K562 (cell line): ENCODE measurements around the gene PARPBP. TPM values are rescaled to one million over a fixed set of nuclear protein-coding genes. Genes with fewer than 3 reads are reported as not detected.

Source experiments
- ATAC-seq: fragments of 200-7000 bp; cut with Tn5 transposase; 3 replicates; pipeline ENCODE4 v1.9.1; 2020; ENCODE audit warnings: moderate library complexity
- BruUV-seq: library from RNA; stranded (reverse); fragments of 400-500 nt; replicated peaks from 2 replicates; lab custom pipeline; 2021; lab: Mats Ljungman, UMichigan
- CTCF ChIA-PET: fragments of 300-600 bp; formaldehyde crosslinking; extraction: SDS; loops from one replicate; lab custom pipeline; 2021; ENCODE audit warnings: low intra/inter-chr PET ratio; lab: Yijun Ruan, JAX
- POLR2A ChIA-PET: fragments of 300-600, 350-650 bp; sonication (Branson Sonifier 250); formaldehyde crosslinking; extraction: SDS; loops from one replicate; lab custom pipeline; 2021; ENCODE audit warnings: antibody characterized with exemption, inconsistent platforms; lab: Yijun Ruan, JAX
- DNase-seq, 4 experiments: peaks; one replicate each; pipeline versions ENCODE4 v3.0.0 to v3.0.0-alpha.2; 2011 to 2018; ENCODE audit warnings: low spot score in 3 of 4, mixed read lengths in 3 of 4; ENCODE audit errors: extremely low read depth in 1 of 4
- FAIRE-seq: peaks from 2 replicates; lab custom pipeline; 2011; peaks lifted over from hg19 to GRCh38; lab: Jason Lieb, UNC
- H2AFZ ChIP-seq: 2 replicates; pipeline ENCODE4 v1.6.0; 2011; ENCODE audit warnings: low read depth, low read length, control low read depth, inconsistent platforms
- H3K27ac ChIP-seq: fragments of 200-600 bp; 3 replicates; pipeline ENCODE4 v1.8.0; 2011; ENCODE audit warnings: low read depth, mild to moderate bottlenecking, control low read depth, inconsistent platforms, low read length, moderate library complexity, mixed read lengths; ENCODE audit errors: extremely low read depth
- H3K27me3 ChIP-seq, 2 experiments: fragments of 300-600 bp in 1 of 2; 2 replicates in 1 of 2; 3 replicates in 1 of 2; pipeline versions ENCODE4 v1.6.0 to v1.8.0; 2011; ENCODE audit warnings: inconsistent platforms in 2 of 2, low read length in 2 of 2, mild to moderate bottlenecking in 1 of 2, mixed read lengths in 1 of 2, moderate library complexity in 1 of 2; ENCODE audit not compliant: control insufficient read depth in 2 of 2, insufficient read depth in 2 of 2
- H3K36me3 ChIP-seq: fragments of 300-600 bp; 3 replicates; pipeline ENCODE4 v1.8.0; 2011; ENCODE audit warnings: mild to moderate bottlenecking, low read length, inconsistent platforms; ENCODE audit not compliant: control insufficient read depth, insufficient read depth
- H3K4me1 ChIP-seq, 2 experiments: fragments of 200-600 bp in 1 of 2; replicated peaks in 1 of 2; 2 replicates in 1 of 2; 3 replicates in 1 of 2; pipeline versions ENCODE4 v1.5.1 to v1.8.0; 2011; ENCODE audit warnings: inconsistent platforms in 2 of 2, low read length in 2 of 2, mild to moderate bottlenecking in 1 of 2, mixed read lengths in 1 of 2, moderate library complexity in 1 of 2; ENCODE audit not compliant: control insufficient read depth in 2 of 2, insufficient read depth in 2 of 2
- H3K4me2 ChIP-seq: 2 replicates; pipeline ENCODE4 v1.6.1; 2011; ENCODE audit warnings: low read length, control low read depth, inconsistent platforms, mixed read lengths; ENCODE audit not compliant: insufficient read depth
- H3K4me3 ChIP-seq: fragments of 200-600 bp; sonication (generic), shearing (Covaris generic); 2 replicates; pipeline ENCODE4 v1.5.1; 2016; ENCODE audit warnings: control low read depth, inconsistent platforms
- H3K79me2 ChIP-seq: fragments of 200-600 bp; 3 replicates; pipeline ENCODE4 v1.8.0; 2011; ENCODE audit warnings: low read length, inconsistent platforms; ENCODE audit not compliant: control insufficient read depth, insufficient read depth
- H3K9ac ChIP-seq, 2 experiments: 2 replicates each; pipeline versions ENCODE4 v1.6.0 to v1.6.1; 2011; ENCODE audit warnings: low read depth in 2 of 2, low read length in 2 of 2, control low read depth in 1 of 2, inconsistent platforms in 1 of 2, mild to moderate bottlenecking in 1 of 2, mixed read lengths in 1 of 2; ENCODE audit not compliant: insufficient read depth in 1 of 2
- H3K9me1 ChIP-seq: one replicate; pipeline ENCODE4 v1.6.0; 2011; ENCODE audit warnings: inconsistent platforms, mild to moderate bottlenecking, low read length, moderate library complexity; ENCODE audit not compliant: control insufficient read depth, insufficient read depth
- H3K9me3 ChIP-seq: replicated peaks from 2 replicates; pipeline ENCODE4 v1.5.1; 2011; ENCODE audit warnings: low read depth, low read length, inconsistent platforms; ENCODE audit not compliant: control insufficient read depth, insufficient read depth
- H4K20me1 ChIP-seq: replicated peaks from 2 replicates; pipeline ENCODE4 v1.6.1; 2011; ENCODE audit warnings: low read length, inconsistent platforms, mixed read lengths; ENCODE audit not compliant: control insufficient read depth, insufficient read depth
- CGGBP1 ChIP-seq: fragments of 250-450 bp; sonication (Bioruptor Pico); IDR thresholded peaks from 2 replicates; pipeline ENCODE4 v1.9.0; 2021; ENCODE audit warnings: mild to moderate bottlenecking
- KDM1A ChIP-seq, 2 experiments: fragments of 450-650 bp; IDR thresholded peaks; 2 replicates each; pipeline ENCODE4 v1.6.1; 2016; ENCODE audit warnings: mild to moderate bottlenecking in 2 of 2
- KDM5B ChIP-seq: fragments of 200-600 bp; sonication (generic); IDR thresholded peaks from 2 replicates; pipeline ENCODE4 v1.6.1; 2012; ENCODE audit warnings: low read depth, mild to moderate bottlenecking, moderate library complexity, low read length, control low read depth, inconsistent platforms; ENCODE audit not compliant: insufficient replicate concordance
- MXI1 ChIP-seq: IDR thresholded peaks from 2 replicates; pipeline ENCODE4 v1.6.1; 2011; ENCODE audit warnings: low read depth, mild to moderate bottlenecking, improper control_type of control experiment, low read length
- NCOA2 ChIP-seq, 2 experiments: fragments of 450-650 bp; IDR thresholded peaks; 2 replicates each; pipeline ENCODE4 v1.6.1; 2018; ENCODE audit warnings: mild to moderate bottlenecking in 2 of 2, moderate library complexity in 1 of 2; ENCODE audit not compliant: partially characterized antibody in 2 of 2
- NEUROD1 ChIP-seq: fragments of 150-350 bp; IDR thresholded peaks from 2 replicates; pipeline ENCODE4 v1.6.1; 2014; ENCODE audit warnings: borderline replicate concordance, low read length, low read depth; ENCODE audit not compliant: partially characterized antibody
- PBX2 ChIP-seq, 2 experiments: IDR thresholded peaks in 1 of 2; conservative IDR thresholded peaks in 1 of 2; 2 replicates each; pipeline ENCODE4 v1.6.1; 2016; ENCODE audit warnings: low read depth in 2 of 2, mild to moderate bottlenecking in 1 of 2, missing compliant biosample characterization in 1 of 2, missing genetic modification characterization in 1 of 2, moderate library complexity in 1 of 2
- POLR2B ChIP-seq: fragments of 450-650 bp; IDR thresholded peaks from 2 replicates; pipeline ENCODE4 v1.6.1; 2018; ENCODE audit warnings: low read depth; ENCODE audit not compliant: partially characterized antibody
- PTBP1 ChIP-seq: fragments of 200-400 bp; formaldehyde crosslinking; IDR thresholded peaks from 2 replicates; pipeline ENCODE4 v1.6.1; 2017; ENCODE audit warnings: low read depth, low read length
- RBM39 ChIP-seq: fragments of 200-400 bp; formaldehyde crosslinking; optimal IDR thresholded peaks from 2 replicates; pipeline ENCODE3; 2018; ENCODE audit warnings: low read depth, low read length
- TAL1 ChIP-seq: fragments of 450-650 bp; IDR thresholded peaks from 2 replicates; pipeline ENCODE4 v1.6.1; 2016; ENCODE audit warnings: mild to moderate bottlenecking
- THRB ChIP-seq: fragments of 450-650 bp; formaldehyde crosslinking; conservative IDR thresholded peaks from 2 replicates; pipeline ENCODE4 v1.4.0; 2022; ENCODE audit warnings: mild to moderate bottlenecking, missing genetic modification characterization
- ZC3H11A ChIP-seq: IDR thresholded peaks from 2 replicates; pipeline ENCODE4 v1.6.1; 2012; ENCODE audit warnings: low read depth, low read length, improper control_type of control experiment
- ZC3H8 ChIP-seq: fragments of 450-650 bp; IDR thresholded peaks from 2 replicates; pipeline ENCODE4 v1.6.1; 2017
- ZNF165 ChIP-seq: fragments of 250-450 bp; sonication (Bioruptor Pico); IDR thresholded peaks from 2 replicates; pipeline ENCODE4 v1.4.0; 2020; ENCODE audit warnings: borderline replicate concordance
- ZNF507 ChIP-seq: conservative IDR thresholded peaks from 2 replicates; pipeline ENCODE4 v1.6.1; 2017; ENCODE audit warnings: missing genetic modification characterization, missing compliant biosample characterization
- WGBS: fragments of 100-300 bp; shearing (Covaris generic); methylation state at CpG from one replicate; pipeline ENCODE4 v1.1.6; 2016; ENCODE audit warnings: low coverage, mixed read lengths; ENCODE audit not compliant: insufficient coverage; ENCODE audit errors: missing lambda C conversion rate; 5-methylcytosine and 5-hydroxymethylcytosine counted together
- in situ Hi-C: fragments of 300-500 bp; cut with MboI; formaldehyde crosslinking; loops from 4 replicates; pipeline ENCODE4 v1.15.0; 2018; ENCODE audit warnings: inconsistent platforms, mixed read lengths
- intact Hi-C: fragments of 100-400 bp; cut with micrococcal nuclease; formaldehyde crosslinking; loops from 2 replicates; pipeline ENCODE4 v1.14.2; 2022
- polyA plus RNA-seq, 8 experiments: library from polyadenylated mRNA; depleted of rRNA in 4 of 8; stranded (reverse) in 5 of 8; unstranded in 3 of 8; fragments of >200 nt; fragmentation: Nextera tagmentation in 2 of 8; fragmentation: Illumina TruSeq in 1 of 8; extraction: Ambion mirVana in 2 of 8; extraction: Trizol in 1 of 8; gene quantifications; 2 replicates each; pipeline versions ENCODE4 v1.2.1 to v1.2.3, GENCODE V29; 2011 to 2014; ENCODE audit warnings: inconsistent platforms in 1 of 8, missing spikeins in 1 of 8
- total RNA-seq, 7 experiments: library from RNA; depleted of rRNA in 6 of 7; stranded (reverse); fragments of >200 nt in 6 of 7; fragmentation: Illumina TruSeq in 2 of 7; extraction: Trizol in 2 of 7; gene quantifications; 2 replicates each; pipeline versions ENCODE4 v1.2.1 to v1.2.3, GENCODE V29; 2011 to 2021; ENCODE audit warnings: low replicate concordance in 1 of 7

PARPBP gene
- total and polyA plus RNA-seq, 9 of the 15 experiments (the other 6 are each of a cell fraction or from before 2014, with no cell fraction given): 26.1 to 62.5 (median 49.0) TPM

- TF ChIP-seq PBX2 (CRISPR knock-in tag; IDR thresholded peaks at IDR 0.05; ENCODE audit: low read depth) (no peak), PBX2 (tag; conservative IDR thresholded peaks at IDR 0.05; ENCODE audit: low read depth) (no peak), NEUROD1 (no peak), KDM1A (IDR thresholded peaks at IDR 0.05) (no peak), POLR2B (no peak)
Observed at GRCh38 chr12:102232036-102232435, 112.1 kb downstream of the PARPBP start (continued).

GRCh38 chr12:102232446-102232845, 112.5 kb downstream of the PARPBP start:
- no peak overlapping the region for H2AFZ ChIP-seq
- TF ChIP-seq CGGBP1 (CRISPR knock-in tag) (no peak), MXI1 (no peak), NCOA2 (IDR thresholded peaks at IDR 0.05; ENCODE audit: partially characterized antibody in 2 of 2) (no peak), RBM39 (no peak), PTBP1 (no peak), KDM5B (no peak), THRB (no peak), TAL1 (no peak), ZC3H8 (no peak), ZNF165 (no peak), ZNF507 (tag) (no peak), ZC3H11A (no peak)

More at GRCh38 chr12:102232446-102232845, 112.5 kb downstream of the PARPBP start:
- no peak overlapping the region for H3K9ac ChIP-seq
- no peak overlapping the region for H3K4me3 ChIP-seq
- 0% methylated on average over 1 of the region's 1 CpG for WGBS
- intact Hi-C loops (no loop called here), in situ Hi-C loops (no loop called here)
- H3K9me1 ChIP-seq: no peaks in the 10 kb centered on the region
- no peaks in the 10 kb centered on the region for H4K20me1 ChIP-seq
- ChIA-PET CTCF (no interaction called here), POLR2A (interaction anchor here (0.6 kb wide), 1 partner anchor 16 kb away, joined by 4 read pairs; no protein-coding TSS in a partner anchor)
- H3K4me2 ChIP-seq: no peak overlapping the region
- H3K9me3 ChIP-seq: no peaks in the 10 kb centered on the region
- no peaks in the 10 kb centered on the region for H3K36me3 ChIP-seq
- no peaks in the 10 kb centered on the region for H3K4me1 ChIP-seq
- no peak overlapping the region for H3K27ac ChIP-seq
- BruUV-seq: no TSS peak
- ATAC-seq (no peak), DNase-seq (no peak), FAIRE-seq (no peak)
- H3K27me3 ChIP-seq: no peaks in the 10 kb centered on the region
- no peaks in the 10 kb centered on the region for H3K79me2 ChIP-seq
